Testis (tissue), 3 donors: ENCODE measurements around the gene PRKG1. TPM values are rescaled to one million over a fixed set of nuclear protein-coding genes. Genes with fewer than 3 reads are reported as not detected.

ENCODE experiments used
- DNase-seq: peaks from one replicate; pipeline ENCODE4 v3.0.0-alpha.2; 2019
- H3K27ac ChIP-seq, 2 donors: fragments of 200-600 bp; sonication (generic); one replicate each; pipeline ENCODE4 v1.5.1; 2019
- H3K27me3 ChIP-seq: fragments of 200-600 bp; sonication (generic); one replicate; pipeline ENCODE4 v1.5.1; 2019
- H3K36me3 ChIP-seq: fragments of 200-600 bp; sonication (generic); one replicate; pipeline ENCODE4 v1.5.1; 2017; ENCODE audit warnings: low read depth; ENCODE audit errors: missing control alignments
- H3K4me1 ChIP-seq: fragments of 200-600 bp; sonication (generic); one replicate; pipeline ENCODE4 v1.5.1; 2019
- H3K4me3 ChIP-seq, 2 donors: fragments of 200-600 bp; sonication (generic); one replicate each; pipeline ENCODE4 v1.5.1; 2017 to 2019
- H3K9me3 ChIP-seq: fragments of 200-600 bp; sonication (generic); one replicate; pipeline ENCODE4 v1.5.1; 2017
- CTCF ChIP-seq, 3 experiments: fragments of 450-650 bp in 2 of 3; fragments of 200-600 bp in 1 of 3; sonication (generic) in 1 of 3; IDR thresholded peaks; one replicate each; pipeline ENCODE4 v1.5.1; 2016 to 2019; ENCODE audit warnings: antibody characterized with exemption in 3 of 3, mild to moderate bottlenecking in 2 of 3, moderate library complexity in 1 of 3
- POLR2A ChIP-seq: fragments of 450-650 bp; IDR thresholded peaks from one replicate; pipeline ENCODE4 v1.6.1; 2017; ENCODE audit warnings: antibody characterized with exemption, mild to moderate bottlenecking, moderate library complexity
- WGBS, 2 donors: methylation state at CpG; one replicate each; pipeline ENCODE4 v1.1.5; 2018; 5-methylcytosine and 5-hydroxymethylcytosine counted together
- intact Hi-C: fragments of 100-400 bp; cut with DNase I; formaldehyde crosslinking; loops from one replicate; pipeline ENCODE4 v1.15.1; 2023; ENCODE audit warnings: low total_unique reads
- polyA plus RNA-seq: library from polyadenylated mRNA; stranded (reverse); fragments of 350-450 nt; fragmentation: Illumina TruSeq; extraction: RNeasy Lipid Tissue Mini Kit (QIAGEN cat#74804); gene quantifications from one replicate; pipeline ENCODE4 v1.2.3, GENCODE V29; 2014; ENCODE audit warnings: low read depth, low replicate concordance; ENCODE audit not compliant: insufficient read depth
- total RNA-seq, 2 donors: library from RNA; depleted of rRNA; stranded (reverse); fragments of >200 nt; gene quantifications; one replicate each; pipeline ENCODE4 v1.2.3, GENCODE V29; 2016

PRKG1 gene
- total and polyA plus RNA-seq, 3 donors from 2014 or later, result 6.3 to 15.3 (median 12.5) TPM

DNA sequence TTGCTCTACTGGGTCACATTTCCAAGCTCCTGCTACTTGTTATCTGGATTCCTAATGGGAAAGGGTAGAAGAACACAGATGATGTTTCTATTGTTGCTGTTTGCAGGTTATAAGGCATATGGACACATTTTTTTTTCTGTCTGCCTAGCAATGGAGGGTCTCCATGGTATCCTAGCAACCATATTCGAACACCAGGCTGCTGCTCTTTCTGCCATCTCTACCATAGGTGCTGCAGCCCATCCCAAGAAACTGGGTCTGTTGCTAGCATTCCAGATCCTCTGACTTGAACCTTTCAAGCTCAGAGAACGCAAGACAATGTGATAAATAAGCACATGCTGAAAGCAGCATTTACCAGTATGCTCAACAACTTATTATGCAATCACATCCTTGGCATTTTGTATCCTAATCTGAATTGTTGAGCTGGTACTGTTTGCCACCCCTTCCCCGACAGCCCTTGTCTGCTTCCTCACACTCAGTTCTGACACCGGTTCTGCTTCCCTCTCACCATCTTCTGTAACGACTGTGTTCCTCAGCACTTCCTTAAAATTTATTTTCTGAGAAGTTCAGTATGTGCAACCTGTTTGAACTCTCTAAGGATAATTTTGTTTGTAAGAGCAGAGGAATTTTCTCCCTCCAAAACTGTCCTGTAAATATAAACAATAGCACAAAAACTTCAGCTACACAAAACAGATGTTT, 6.2 kb downstream of the PRKG1 start:
- no peaks in the 10 kb centered on the region for H3K9me3 ChIP-seq
- H3K4me1 ChIP-seq, result peaks cover 8% of the 10 kb centered on the region
- H3K4me3 ChIP-seq, result no peak overlapping the region
- TF ChIP-seq CTCF (IDR thresholded peaks at IDR 0.05), result no peak
- TF ChIP-seq POLR2A, result no peak
- no peak for DNase-seq
- no peaks in the 10 kb centered on the region for H3K27me3 ChIP-seq
- H3K36me3 ChIP-seq, result no peaks in the 10 kb centered on the region
- peak overlapping the region in 1 of 2 donors; percentile 28 for H3K27ac ChIP-seq
- intact Hi-C loops, result no loop called here
- 54 to 55% methylated on average over 5 of the region's 5 CpGs for WGBS, 2 donors

GRCh38 chr10:51082857-51083256, 8.6 kb downstream of the PRKG1 start:
- intact Hi-C loops, result no loop called here
- Histone ChIP-seq H3K27me3 (no peaks in the 10 kb centered on the region), H3K4me1 (peaks cover 8% of the 10 kb centered on the region), H3K9me3 (no peaks in the 10 kb centered on the region), H3K36me3 (no peaks in the 10 kb centered on the region), H3K4me3 (no peak overlapping the region), H3K27ac (peak overlapping the region; percentile 63 to 64)
- DNase-seq, result no peak
- TF ChIP-seq CTCF (IDR thresholded peaks at IDR 0.05) (no peak), POLR2A (no peak)

DNA sequence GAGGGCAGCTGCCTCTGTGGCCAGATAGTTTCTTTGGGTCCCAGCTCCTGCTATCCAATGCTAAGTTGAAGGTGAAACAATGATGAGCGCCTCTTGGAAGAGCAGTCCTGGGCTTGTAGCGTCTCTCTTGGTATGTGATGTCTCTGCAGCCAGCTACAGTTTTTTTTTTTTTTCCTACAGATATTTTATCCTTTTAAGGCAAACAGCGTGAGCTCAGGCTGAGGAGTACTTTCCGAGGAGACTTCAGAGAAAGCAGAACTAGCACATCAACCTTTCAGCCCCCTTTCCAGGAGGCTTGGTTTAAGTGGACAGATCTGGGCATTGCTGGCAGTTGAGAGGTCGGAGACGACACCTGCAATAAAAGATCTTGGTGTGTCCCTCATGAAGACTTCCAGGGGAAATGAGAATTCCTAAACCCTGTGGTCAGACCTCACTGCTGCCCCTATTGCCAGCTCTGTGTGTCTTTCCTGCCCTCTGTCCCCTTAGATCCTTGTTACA, 9.1 kb downstream of the PRKG1 start:
- Histone ChIP-seq H3K27me3 (no peaks in the 10 kb centered on the region), H3K4me1 (peaks cover 8% of the 10 kb centered on the region), H3K9me3 (no peaks in the 10 kb centered on the region), H3K36me3 (no peaks in the 10 kb centered on the region), H3K27ac (peak overlapping the region; percentile 63 to 64), H3K4me3 (no peak overlapping the region)
- no peak for DNase-seq
- intact Hi-C loops, result no loop called here
- WGBS, 2 donors, result 36 to 59% methylated on average over 6 of the region's 6 CpGs
- TF ChIP-seq CTCF (IDR thresholded peaks at IDR 0.05) (no peak), POLR2A (no peak)

DNA sequence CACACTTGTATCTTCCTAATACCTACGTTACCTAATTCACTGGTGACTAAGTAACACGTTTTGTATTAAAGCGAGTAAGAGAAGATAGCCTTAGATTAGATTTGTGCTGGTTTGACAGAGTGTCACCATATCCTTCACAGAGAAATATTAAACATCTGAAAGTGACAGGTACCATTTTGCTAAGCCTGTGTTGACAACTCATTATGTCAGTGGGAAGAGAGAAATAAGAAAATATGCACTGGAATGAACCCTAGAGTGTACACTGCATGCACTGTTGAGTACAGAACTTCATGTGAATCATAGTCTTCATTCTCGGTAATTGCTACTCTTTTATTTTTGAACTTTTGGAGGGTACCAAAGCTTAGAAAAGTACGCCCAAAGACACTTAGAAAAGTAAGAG, 10.9 kb downstream of the PRKG1 start:
- no peaks in the 10 kb centered on the region for H3K36me3 ChIP-seq
- TF ChIP-seq CTCF (IDR thresholded peaks at IDR 0.05), result no peak
- no peak for TF ChIP-seq POLR2A
- no peak overlapping the region for H3K4me3 ChIP-seq
- 83 to 95% methylated on average over 5 of the region's 5 CpGs for WGBS, 2 donors
- no peaks in the 10 kb centered on the region for H3K27me3 ChIP-seq
- H3K4me1 ChIP-seq, result peaks cover 5% of the 10 kb centered on the region
- DNase-seq, result no peak
- intact Hi-C loops, result no loop called here
- H3K9me3 ChIP-seq, result no peaks in the 10 kb centered on the region
- no peak overlapping the region for H3K27ac ChIP-seq

DNA sequence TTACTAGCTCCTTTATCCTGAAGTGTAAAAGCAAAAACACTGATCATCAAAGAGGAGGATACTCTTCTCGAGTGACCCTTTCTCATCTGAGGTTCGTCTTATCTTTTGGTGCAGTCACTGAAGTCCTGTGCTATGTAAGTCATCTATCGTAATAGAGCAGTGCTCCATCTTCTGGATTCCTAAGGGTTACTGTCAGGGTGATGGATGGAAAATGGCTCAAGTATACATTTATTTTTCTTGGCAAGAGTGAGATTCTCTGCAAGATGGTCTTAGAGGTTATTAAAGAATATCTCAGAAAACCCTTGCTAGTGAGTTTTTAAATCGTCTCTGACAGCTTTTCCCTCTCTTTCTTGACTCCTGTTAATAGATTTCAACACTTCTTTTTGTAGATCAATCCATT, 12.4 kb downstream of the PRKG1 start:
- Histone ChIP-seq H3K4me1 (peaks cover 4% of the 10 kb centered on the region), H3K36me3 (no peaks in the 10 kb centered on the region), H3K9me3 (no peaks in the 10 kb centered on the region), H3K27me3 (no peaks in the 10 kb centered on the region), H3K27ac (no peak overlapping the region), H3K4me3 (no peak overlapping the region)
- DNase-seq, result no peak
- intact Hi-C loops, result no loop called here
- no peak for TF ChIP-seq POLR2A
- whole genome bisulfite sequencing, 2 donors, result 71 to 73% methylated on average over 4 of the region's 4 CpGs
